HG03354 (cell line): Measurements from ENCODE around the gene IRF6.

Experiments used
- ATAC-seq: cut with Tn5 transposase; IDR thresholded peaks from one replicate; pipeline ENCODE4 v1.9.1; 2021; ENCODE audit warnings: mild to moderate bottlenecking; ENCODE audit not compliant: unreplicated experiment, poor library complexity, severe bottlenecking

The IRF6 gene

DNA sequence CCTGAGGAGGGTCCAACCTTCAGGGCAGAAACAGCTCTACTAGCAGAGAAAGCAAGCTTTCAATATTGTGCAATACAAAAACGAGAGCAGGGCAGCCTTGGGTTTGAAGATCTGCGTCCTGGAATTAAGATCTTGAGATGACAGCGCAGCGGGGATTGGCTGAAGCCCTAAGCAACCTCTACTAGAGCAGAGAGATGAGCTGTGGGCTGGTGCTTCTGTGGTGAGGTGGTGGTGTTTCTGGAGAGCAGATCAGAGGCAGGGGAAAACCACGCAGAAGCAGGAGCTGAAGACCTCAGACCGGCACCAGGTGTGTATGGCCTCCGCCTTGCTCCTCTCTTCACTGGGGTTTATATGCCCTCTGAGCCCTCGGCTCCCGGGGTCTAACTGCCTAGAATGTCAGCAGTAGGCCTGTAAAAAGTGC, 37.6 kb downstream of the IRF6 start:
- peak; percentile 84 for ATAC-seq

DNA sequence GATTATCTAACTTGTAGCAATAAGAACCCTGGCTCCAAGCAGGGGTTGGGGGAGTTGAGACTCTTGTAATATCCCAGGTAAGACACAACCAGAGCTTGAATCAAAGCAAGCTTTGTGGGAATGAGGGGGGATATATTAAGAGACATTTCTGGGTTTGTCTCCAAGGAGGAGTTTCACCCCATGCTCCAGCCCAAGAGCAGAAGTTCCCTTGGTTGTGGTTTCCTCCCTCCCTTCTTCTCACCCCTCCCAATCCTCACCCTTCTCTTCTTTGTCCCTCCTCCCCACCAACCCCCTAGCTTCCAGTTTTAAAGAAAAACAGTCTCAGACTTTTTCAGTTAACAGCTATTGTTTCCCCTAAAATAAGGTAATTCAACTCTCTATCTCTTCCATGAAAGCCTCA, 38.2 kb downstream of the IRF6 start:
- ATAC-seq, result no peak

DNA sequence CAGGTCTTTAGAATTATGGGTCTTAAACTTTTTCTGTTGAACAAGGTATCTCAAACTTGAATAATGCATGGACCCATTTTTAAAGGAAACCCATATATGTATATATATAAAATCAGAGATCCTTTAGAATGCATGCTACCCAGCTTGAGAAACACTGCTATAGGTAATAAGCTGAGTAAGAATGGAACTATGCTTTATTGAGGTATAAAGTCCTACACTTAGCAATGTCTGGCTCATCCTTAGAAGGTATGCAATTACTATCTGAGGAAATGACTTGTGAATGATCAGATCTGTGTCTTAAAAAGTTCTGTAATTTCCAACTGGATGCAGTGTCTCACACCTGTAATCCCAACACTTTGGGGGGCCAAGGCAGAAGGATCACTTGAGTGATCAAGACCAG, 38.8 kb downstream of the IRF6 start:
- no peak for ATAC-seq

DNA sequence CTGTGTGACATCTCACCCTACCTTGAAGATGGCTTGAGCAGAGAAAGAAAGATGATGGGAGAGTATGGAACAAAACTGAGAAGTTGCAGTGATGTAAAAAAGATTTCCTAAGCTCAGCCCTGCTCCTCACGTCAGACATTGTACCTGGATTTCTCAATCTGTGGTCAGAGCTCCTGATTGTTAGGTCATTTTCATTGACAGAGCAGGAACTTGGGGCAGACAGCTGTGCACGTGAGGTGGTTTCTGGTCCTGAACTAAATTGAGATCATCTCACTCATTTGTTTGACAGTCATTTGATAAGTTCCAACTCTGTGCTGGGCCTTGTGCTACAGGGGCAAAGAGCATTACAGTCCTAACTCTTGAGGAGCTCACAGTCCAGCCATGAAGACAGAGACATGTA, 39.9 kb downstream of the IRF6 start:
- ATAC-seq, result no peak

DNA sequence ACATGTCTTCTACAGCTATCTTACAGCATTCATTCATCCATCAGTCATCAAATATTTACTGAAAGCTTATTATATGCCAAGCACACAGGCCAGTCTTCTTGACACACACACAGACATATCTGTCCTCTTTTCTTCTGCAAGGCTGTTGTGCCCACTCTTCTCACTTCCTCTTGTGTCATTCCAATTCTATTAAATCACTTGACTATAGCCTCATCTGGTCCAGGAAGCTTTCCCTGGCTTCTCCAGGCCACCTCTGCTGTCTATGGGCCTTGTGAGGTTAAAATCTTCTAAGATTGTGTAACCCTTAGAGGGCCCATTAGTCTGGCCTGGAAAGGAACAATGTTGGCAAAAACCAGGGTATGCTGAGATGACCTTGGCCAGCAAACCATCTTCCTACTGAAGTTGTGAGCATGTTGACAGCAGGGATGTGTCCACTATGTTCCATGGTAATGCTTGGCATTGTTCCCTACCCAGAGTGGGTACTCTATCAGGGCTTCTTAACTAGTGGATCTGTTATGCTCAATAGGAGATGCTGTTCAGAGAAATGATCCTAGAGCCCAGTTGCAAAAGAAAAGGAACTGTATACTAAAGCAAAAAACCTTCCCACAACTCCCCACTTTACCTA, 44.8 kb downstream of the IRF6 start:
- no peak for ATAC-seq

DNA sequence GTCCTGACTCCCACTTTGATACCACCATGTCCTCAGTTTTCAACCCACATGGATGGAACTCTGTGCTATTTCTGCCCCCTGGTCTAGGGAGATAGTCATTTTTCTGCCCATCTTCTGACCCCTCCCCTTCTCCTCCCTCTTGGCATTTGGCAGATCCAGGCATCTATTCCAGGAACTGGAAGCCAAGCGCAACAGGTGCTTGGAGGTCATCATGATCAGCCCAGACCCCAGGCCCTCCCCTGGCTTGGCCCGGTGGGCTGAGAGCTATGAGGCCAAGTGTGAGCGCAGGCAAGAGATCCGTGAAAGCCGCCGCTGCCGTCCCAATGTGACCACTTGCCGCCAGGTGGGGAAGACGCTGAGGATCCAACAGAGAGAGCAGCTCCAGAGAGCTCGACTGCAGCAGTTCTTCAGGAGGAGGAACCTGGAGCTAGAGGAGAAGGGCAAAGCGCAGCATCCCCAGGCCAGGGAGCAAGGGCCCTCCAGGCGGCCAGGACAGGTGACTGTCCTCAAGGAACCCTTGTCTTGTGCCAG, 46.0 kb downstream of the IRF6 start:
- no peak for ATAC-seq

DNA sequence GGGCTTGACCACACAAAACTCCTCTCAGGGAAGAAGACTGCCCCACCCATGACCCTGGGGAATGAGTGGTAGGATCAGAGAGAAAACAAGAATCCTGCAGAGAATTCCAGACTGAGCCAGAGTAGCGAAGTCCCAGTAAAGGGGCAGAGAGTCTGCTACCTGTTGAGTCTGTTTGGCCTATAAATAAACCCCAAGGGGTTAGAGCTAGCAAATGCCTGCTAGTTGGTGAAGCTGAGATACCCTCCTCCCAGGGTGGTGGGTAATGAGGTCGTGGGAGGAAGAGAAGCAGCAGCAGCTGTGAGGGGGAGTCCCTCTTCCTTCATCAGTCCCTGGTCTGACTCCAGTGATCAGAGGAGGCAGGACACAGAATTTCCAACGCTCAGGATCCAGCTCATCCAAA, 47.5 kb downstream of the IRF6 start:
- ATAC-seq, result no peak

DNA sequence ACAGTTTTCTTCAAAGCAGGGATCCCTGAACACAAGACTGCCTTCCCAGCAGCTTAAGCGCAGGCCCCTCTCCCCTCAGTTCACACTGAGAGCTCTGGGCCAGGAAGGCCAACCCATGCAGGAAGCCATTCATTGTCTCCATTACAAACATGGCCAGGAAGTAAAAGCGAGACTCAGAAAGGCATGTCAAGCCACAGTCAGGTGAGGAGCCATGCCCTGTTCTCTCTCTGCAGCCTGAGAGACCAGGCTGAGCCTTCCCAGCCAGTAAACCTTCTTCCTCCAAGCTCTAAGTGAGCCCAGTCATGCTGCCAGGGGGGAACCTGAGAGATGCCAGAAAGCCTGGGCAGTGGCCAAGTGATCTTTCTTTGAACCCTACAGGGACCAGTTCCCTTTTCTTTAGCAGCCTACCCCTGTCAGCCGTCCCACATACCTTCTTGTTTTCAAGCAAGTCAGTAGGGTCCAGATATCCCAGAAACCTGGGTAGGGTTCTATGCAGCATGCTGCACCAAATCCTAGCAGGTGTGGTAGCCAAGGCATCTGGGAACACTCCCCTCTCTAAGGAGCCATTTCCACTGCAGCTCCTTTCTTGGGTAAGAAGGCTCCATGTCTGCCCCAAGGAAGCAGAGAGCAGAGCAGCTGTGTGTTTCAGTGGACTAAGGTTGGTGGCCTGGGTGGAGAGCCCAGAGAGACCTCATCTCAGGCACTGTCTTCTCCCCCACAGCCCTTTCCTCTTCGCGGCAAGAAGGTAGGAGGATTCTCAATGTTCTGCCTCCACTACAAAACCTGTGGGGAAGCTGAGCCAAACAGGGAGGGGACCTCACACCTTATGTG, 49.1 kb downstream of the IRF6 start:
- ATAC-seq, result peak; percentile 37

DNA sequence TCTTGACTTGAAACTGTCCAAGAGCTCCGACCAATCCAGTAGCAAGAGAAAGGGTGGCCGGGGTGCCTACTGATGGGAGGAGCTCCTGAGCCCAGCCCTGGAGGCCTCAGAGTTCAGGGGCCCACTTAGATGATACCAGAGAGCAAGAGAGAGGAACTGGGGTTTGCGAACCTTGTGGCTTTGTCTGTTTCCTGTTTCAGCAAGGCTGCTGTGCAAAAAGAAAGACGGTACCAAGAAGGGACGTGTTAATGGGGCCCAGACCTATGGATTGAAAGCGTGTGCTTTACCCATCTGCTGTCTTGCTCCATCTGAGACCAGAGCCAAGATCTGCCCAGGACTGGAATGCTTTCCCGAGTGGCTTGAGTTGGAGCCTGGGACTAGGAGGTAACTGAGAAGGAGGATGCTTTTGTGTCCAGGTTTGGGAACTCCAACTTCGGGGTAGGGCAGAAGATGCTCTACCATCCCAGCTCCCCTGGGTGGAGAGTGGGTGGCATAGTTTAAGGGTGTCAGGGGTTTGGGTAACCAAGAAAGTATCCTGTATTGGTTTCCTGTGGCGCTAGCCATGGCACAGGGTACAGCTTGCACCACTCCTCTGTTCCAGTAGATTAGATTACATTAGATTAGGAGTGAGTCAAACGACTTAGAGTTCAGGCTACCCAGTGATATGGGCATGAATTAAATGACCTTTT, 49.9 kb downstream of the IRF6 start, which contains the start of gene TRAF3IP3:
TSS of gene TRAF3IP3 (plus strand) at position 128 of the 689 bp plus-strand sequence. CDS start 3,987 bp downstream, outside the sequence.
- ATAC-seq, result peak; percentile 87

DNA sequence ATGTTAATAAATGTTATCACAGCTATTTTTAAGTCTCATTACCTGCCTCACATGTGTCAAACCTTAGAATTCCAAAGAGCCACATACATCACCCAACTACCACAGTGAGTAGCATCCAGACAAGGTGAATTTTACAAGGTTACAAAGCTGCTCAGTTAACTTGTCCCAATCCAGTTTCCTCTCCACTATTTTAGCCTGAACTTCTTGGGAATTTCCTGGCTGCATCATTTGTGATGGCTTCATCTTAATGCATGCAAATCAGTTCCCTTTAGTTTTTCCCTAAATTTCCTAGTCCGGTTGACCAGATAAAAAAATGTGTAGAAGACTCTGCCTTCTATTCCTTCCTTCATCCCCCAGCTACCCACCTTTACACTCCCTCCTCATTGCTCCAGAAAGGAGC, 50.7 kb downstream of the IRF6 start:
- ATAC-seq, result no peak

DNA sequence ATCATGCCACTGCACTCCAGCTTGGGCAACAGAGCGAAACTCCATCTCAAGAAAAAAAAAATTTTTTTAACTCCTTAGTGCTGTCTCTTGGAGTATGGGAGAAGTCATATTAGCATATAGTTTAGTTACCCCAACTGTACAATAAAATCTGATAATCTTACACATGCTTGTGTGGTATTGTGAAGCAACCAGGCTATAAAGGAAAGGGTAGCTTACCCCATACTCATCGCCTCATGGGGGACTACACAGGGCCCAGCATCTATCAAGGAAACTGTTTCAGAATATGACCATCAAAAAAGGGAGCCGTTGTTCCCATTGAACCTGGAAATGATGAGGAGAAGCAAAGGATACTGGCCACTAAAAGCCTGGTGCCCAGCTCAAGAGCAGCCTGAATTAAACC, 53.1 kb downstream of the IRF6 start:
- no peak for ATAC-seq

DNA sequence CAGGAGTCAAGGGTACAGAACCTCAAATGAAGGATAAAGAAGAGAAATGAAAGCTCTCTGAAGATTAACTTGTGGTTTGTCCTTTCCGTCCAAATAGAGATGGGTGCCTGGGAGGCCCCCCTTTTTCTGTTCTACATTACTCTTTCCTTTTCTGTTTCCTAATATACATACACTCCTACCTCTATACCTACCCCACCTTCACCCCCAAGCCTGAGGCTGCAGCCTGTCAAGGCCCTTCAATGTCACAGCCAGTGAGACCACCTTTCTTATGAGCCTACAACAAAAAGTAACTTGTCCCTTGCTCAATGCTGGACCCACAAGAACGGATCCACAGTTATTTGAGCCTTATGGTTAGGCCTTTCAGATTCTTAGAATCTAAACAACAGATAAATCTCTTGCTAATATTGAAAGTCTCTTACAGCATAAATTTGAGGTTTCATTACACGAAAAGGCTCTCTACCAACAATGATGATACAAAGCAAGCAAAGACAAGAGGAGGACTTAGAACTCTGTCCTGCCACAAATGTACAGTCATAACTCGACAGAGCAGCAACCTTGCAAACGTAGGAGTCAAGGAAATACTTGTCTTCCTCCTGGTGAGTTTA, 54.2 kb downstream of the IRF6 start:
- ATAC-seq, result peak; percentile 45

DNA sequence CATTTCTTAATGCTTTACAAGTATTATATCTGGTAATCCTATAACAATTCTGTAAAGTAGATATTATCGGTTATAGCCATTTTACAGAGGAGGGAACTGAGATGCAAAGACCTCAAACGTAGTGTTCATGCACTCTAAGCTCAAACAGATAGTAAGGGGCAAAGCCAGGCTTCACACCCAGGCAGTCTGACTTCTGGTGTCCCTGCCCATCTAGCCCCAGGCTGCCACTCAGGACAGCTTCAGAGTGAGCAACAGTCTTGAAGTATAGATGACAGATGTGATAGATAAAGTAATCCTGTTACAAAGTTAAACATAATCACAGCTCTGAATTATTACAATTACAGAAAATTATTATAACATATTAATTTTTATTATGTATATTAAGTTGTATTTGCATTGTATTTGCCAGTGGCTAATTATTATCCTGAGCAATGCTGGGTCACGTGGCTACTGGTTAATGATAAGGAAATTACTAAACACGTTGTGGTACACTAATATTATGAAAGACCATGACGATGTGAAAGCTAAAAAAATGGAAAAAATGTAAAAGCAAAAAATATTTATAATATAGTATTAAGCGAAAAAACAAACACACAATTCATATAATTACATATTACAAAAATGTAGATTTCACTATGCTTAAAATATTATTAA, 56.1 kb downstream of the IRF6 start:
- no peak for ATAC-seq

DNA sequence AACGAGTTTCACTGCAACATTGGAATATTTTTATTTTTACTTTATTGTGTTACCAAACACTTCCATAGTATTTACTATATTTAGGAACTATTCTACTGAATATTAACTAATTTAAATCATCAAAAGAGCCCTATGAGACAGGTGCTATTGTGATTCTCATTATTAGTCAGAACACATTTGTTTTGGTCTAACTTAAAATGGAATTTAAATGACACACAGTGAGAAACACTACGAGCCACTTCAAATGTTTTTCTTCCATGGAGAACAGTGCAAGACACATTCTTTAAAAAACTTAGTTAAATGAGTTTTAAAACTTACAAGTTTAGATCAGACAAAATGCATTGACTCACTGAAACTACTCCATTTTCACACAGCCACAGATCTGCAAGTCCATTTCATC, 56.7 kb downstream of the IRF6 start:
- no peak for ATAC-seq

DNA sequence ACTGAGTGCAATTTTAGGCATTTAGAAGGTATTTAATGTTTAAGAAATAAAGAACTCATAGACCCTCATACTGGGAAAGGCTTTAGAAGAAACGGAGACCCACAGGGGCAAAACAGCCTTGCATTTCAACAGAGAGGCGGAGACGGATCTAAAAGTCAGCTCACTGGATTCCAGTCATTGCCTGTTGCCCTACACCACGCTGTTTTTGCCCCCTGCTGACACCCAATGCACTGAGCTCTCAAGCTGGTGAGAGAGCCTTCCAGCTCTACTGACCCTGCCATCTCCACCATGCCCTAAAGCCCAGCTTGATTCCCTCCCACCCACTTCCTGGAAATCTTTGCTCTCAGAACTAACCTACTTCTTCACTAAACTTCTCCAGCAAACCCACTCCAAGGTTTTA, 57.3 kb downstream of the IRF6 start:
- ATAC-seq, result no peak

DNA sequence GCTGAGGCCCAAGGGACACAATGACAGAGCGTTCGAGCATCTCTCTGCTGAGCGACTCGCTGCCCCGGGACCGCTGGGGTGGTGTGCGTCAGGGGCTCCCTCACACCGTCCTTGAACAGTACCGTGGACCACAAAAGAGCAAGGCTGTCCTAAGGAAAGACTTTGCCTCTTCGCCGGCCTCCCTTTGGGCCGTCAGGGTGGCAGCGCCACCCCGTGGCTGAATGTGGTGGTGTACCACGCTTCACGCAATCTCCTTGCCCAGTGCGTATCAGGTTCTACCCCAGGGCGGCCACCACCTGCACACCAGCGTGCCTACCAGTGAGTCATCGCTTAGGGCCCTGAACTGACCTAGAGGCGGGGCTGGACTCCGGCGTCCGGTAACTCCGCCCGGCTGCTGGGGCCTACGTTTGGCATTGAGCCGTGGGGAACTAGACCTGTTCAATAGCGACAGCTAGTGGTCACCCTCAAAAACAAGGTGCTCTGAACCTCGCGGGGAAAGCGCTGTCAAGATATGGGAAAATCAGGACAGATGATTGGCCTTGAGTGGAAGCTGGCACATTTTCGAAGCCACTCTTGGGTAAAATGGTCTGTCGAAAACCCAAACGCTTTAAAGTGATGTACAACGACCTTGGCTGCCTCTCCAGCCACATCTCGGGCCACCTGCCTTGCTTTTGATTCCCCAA, 58.2 kb downstream of the IRF6 start:
- peak; percentile 84 for ATAC-seq

DNA sequence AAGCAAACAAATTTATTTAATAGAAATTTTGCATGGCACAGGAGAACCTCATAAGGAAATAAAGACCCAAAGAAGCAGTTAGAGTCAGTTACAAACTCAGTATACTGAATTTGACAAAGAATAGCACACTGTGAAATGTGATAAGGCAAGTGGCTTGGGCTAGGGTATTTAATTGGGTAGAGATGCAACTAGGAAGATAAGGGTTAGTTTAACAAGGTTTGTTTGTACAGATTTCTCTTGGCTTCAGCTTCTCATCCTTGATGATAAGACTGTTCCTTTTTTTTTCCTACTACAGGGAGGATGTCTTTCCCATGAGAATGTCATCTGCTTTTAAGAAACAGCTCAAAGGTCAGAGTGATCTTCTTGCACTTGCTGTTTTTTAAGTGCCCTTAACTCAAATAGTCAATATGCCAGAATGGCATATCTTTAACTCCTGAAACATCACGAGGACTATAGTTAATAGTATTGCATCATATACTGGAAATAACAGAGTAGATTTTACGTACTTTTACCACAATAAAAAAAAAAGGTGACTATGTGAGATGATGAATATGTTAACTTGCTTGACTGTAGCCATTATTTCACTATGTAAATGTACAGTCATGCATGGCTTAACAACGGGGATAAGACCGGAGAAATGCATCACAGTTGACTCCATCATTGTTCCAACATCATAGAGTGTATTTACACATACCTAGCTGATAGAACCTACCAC, 59.3 kb downstream of the IRF6 start:
- ATAC-seq, result no peak

DNA sequence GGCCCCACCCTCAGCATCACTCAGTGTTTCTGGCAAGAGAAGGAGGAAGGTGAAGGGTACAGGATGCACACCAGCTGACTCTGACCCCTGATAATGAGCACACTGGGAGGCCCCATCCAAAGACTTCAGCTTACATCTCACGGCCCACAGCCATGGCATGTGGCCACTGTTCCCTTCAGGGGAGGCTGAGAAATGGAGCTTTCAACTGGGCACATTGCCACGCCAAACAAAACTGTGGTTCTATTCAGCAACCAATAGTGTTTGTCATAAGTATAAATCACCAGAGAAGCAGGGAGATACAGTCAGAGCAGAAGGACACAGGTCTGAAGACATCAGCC, 62.8 kb downstream of the IRF6 start:
- no peak for ATAC-seq
